Naive thymus-derived CD8-positive, alpha-beta T cell (primary cell): Measurements from ENCODE around the gene EXOSC7. TPM values are rescaled to one million over a fixed set of nuclear protein-coding genes. Genes with fewer than 3 reads are reported as not detected.
"Not testable (repeated sequence)": the region's sequence is repeated elsewhere in the genome, so short reads cannot be mapped to it uniquely, and the experiment has no call there.

Experiments used
- ATAC-seq, 2 donors: fragments of 150-1000 bp; cut with Tn5 transposase in 1 of 2; sonication (Bioruptor Pico), chemical (Tn5 transposase) in 1 of 2; 1 replicate in 1 of 2; 2 replicates in 1 of 2; pipeline ENCODE4 v1.10.0; 2021; ENCODE audit warnings: mild to moderate bottlenecking in 2 of 2, moderate library complexity in 2 of 2
- POLR2A ChIA-PET: fragments of 350-600 bp; sonication (Branson Sonifier 250); formaldehyde crosslinking; loops from one replicate; lab custom pipeline; 2021; ENCODE audit warnings: antibody characterized with exemption; lab: Charles Lee
- DNase-seq, 10 donors: peaks; one replicate each; pipeline versions ENCODE4 v3.0.0 to v3.0.0-alpha.2; 2020 to 2022
- H3K27ac Mint-ChIP-seq, 10 donors: one replicate each; pipeline ENCODE4 v1.8.0; 2020 to 2022; ENCODE audit warnings: mild to moderate bottlenecking in 10 of 10, mixed read lengths in 10 of 10, moderate library complexity in 4 of 10, inconsistent platforms in 1 of 10
- H3K27me3 Mint-ChIP-seq, 5 donors: one replicate each; pipeline ENCODE4 v1.8.0; 2021 to 2022; ENCODE audit warnings: mixed read lengths in 5 of 5
- H3K36me3 Mint-ChIP-seq, 3 donors: one replicate each; pipeline ENCODE4 v1.8.0; 2020 to 2022; ENCODE audit warnings: mixed read lengths in 3 of 3, mild to moderate bottlenecking in 2 of 3, inconsistent platforms in 1 of 3
- H3K4me1 Mint-ChIP-seq, 4 donors: one replicate each; pipeline ENCODE4 v1.8.0; 2021 to 2022; ENCODE audit warnings: mixed read lengths in 4 of 4
- H3K4me3 Mint-ChIP-seq, 10 donors: one replicate each; pipeline ENCODE4 v1.8.0; 2020 to 2022; ENCODE audit warnings: mild to moderate bottlenecking in 10 of 10, mixed read lengths in 10 of 10, moderate library complexity in 6 of 10, inconsistent platforms in 1 of 10
- H3K9me3 Mint-ChIP-seq, 9 donors: one replicate each; pipeline ENCODE4 v1.8.0; 2020 to 2022; ENCODE audit warnings: mixed read lengths in 9 of 9, mild to moderate bottlenecking in 3 of 9, inconsistent platforms in 1 of 9, moderate library complexity in 1 of 9
- polyA plus RNA-seq, 3 donors: library from polyadenylated mRNA; unstranded; fragments of 300-500 nt; fragmentation: Illumina TruSeq; gene quantifications; one replicate each; pipeline ENCODE4 v1.2.3, GENCODE V29; 2021
- total RNA-seq, 8 experiments: library from RNA in 2 of 8; stranded (reverse) in 2 of 8; gene quantifications; one replicate each; pipeline ENCODE4 v1.2.3 and lab custom pipeline; 2021 to 2026

The EXOSC7 gene
- total and polyA plus RNA-seq, 5 experiments from 2014 or later = 46.0 to 55.5 (median 49.1) TPM

GRCh38 chr3:44986330-44986729, 10.3 kb downstream of the EXOSC7 start:
- not testable (repeated sequence) for H3K9me3 Mint-ChIP-seq, ATAC-seq, H3K27me3 Mint-ChIP-seq, H3K27ac Mint-ChIP-seq, H3K4me3 Mint-ChIP-seq, DNase-seq
- POLR2A ChIA-PET = interaction anchor here (2.5 kb wide), 1 partner anchor 10 kb away, joined by 8 read pairs; the partner anchor contains the start of genes EXOSC7 and ZDHHC3
- peaks cover 0 to 29% (median 8%) of the 10 kb centered on the region in 3 donors for H3K36me3 Mint-ChIP-seq
- peaks cover 29 to 87% (median 81%) of the 10 kb centered on the region in 4 donors for H3K4me1 Mint-ChIP-seq

GRCh38 chr3:44987332-44987731, 11.3 kb downstream of the EXOSC7 start:
- H3K4me3 Mint-ChIP-seq = no peak overlapping the region
- H3K36me3 Mint-ChIP-seq = peaks cover 0 to 35% (median 8%) of the 10 kb centered on the region in 3 donors
- no peak for DNase-seq
- no peak overlapping the region for H3K27ac Mint-ChIP-seq
- POLR2A ChIA-PET = interaction anchor here (0.6 kb wide), 1 partner anchor 13 kb away, joined by 5 read pairs; no protein-coding TSS in a partner anchor
- no peaks in the 10 kb centered on the region for H3K27me3 Mint-ChIP-seq
- peaks cover 30 to 87% (median 80%) of the 10 kb centered on the region in 4 donors for H3K4me1 Mint-ChIP-seq
- ATAC-seq = no peak
- no peaks in the 10 kb centered on the region for H3K9me3 Mint-ChIP-seq

GRCh38 chr3:44988073-44988472, 12.0 kb downstream of the EXOSC7 start:
- peaks cover 0 to 36% (median 8%) of the 10 kb centered on the region in 3 donors for H3K36me3 Mint-ChIP-seq
- no peaks in the 10 kb centered on the region for H3K9me3 Mint-ChIP-seq
- DNase-seq (no peak), ATAC-seq (peak; percentile 37 to 42)
- H3K27ac Mint-ChIP-seq = no peak overlapping the region
- peaks cover 31 to 87% (median 80%) of the 10 kb centered on the region in 4 donors for H3K4me1 Mint-ChIP-seq
- H3K27me3 Mint-ChIP-seq = no peaks in the 10 kb centered on the region
- H3K4me3 Mint-ChIP-seq = no peak overlapping the region
- POLR2A ChIA-PET = no interaction called here

- DNase-seq (no peak), ATAC-seq (no peak)
- Mint-ChIP-seq H3K4me3 (no peak overlapping the region), H3K36me3 (peaks cover 0 to 44% (median 8%) of the 10 kb centered on the region in 3 donors), H3K9me3 (no peaks in the 10 kb centered on the region), H3K27ac (peak overlapping the region in 1 of 10 donors; percentile 15), H3K27me3 (no peaks in the 10 kb centered on the region), H3K4me1 (peaks cover 34 to 84% (median 74%) of the 10 kb centered on the region in 4 donors)
- POLR2A ChIA-PET = interaction anchor here (0.7 kb wide), 1 partner anchor 13 kb away, joined by 3 read pairs; the partner anchor contains the start of gene EXOSC7
Measured at GRCh38 chr3:44989141-44989540, 13.1 kb downstream of the EXOSC7 start.

GRCh38 chr3:44989636-44990373, 13.8 kb downstream of the EXOSC7 start:
- POLR2A ChIA-PET = interaction anchor here (0.6 kb wide), 1 partner anchor 14 kb away, joined by 4 read pairs; the partner anchor contains the start of genes EXOSC7 and ZDHHC3
- Mint-ChIP-seq H3K36me3 (peaks cover 0 to 50% (median 8%) of the 10 kb centered on the region in 3 donors), H3K27me3 (no peaks in the 10 kb centered on the region), H3K27ac (no peak overlapping the region), H3K9me3 (no peaks in the 10 kb centered on the region), H3K4me1 (peaks cover 36 to 83% (median 69%) of the 10 kb centered on the region in 4 donors), H3K4me3 (no peak overlapping the region)
- no peak for ATAC-seq
- DNase-seq = no peak

- peak overlapping the region in 5 of 10 donors; percentile 5 to 67 (median 63) for H3K4me3 Mint-ChIP-seq
- H3K36me3 Mint-ChIP-seq = peaks cover 0 to 58% (median 8%) of the 10 kb centered on the region in 3 donors
- peak in 2 of 10 donors; percentile 22 to 49 for DNase-seq
- H3K27ac Mint-ChIP-seq = peak overlapping the region in 7 of 10 donors; percentile 7 to 79 (median 46)
- no peaks in the 10 kb centered on the region for H3K27me3 Mint-ChIP-seq
- POLR2A ChIA-PET = interaction anchor here (2.2 kb wide), 1 partner anchor 15 kb away, joined by 5 read pairs; the partner anchor contains the start of genes EXOSC7 and ZDHHC3
- no peaks in the 10 kb centered on the region for H3K9me3 Mint-ChIP-seq
- peak; percentile 65 to 85 for ATAC-seq
- peaks cover 31 to 85% (median 65%) of the 10 kb centered on the region in 4 donors for H3K4me1 Mint-ChIP-seq
Measured at GRCh38 chr3:44991326-44991725, 15.3 kb downstream of the EXOSC7 start.

GRCh38 chr3:44992555-44993470, 16.8 kb downstream of the EXOSC7 start:
- DNase-seq = peak in 1 of 10 donors; percentile 13
- peaks cover 28 to 77% (median 61%) of the 10 kb centered on the region in 4 donors for H3K4me1 Mint-ChIP-seq
- peak; percentile 35 to 57 for ATAC-seq
- peak overlapping the region in 5 of 10 donors; percentile 32 to 57 (median 41) for H3K27ac Mint-ChIP-seq
- no peaks in the 10 kb centered on the region for H3K27me3 Mint-ChIP-seq
- POLR2A ChIA-PET = interaction anchor here (2.2 kb wide), 1 partner anchor 16 kb away, joined by 5 read pairs; the partner anchor contains the start of genes EXOSC7 and ZDHHC3
- H3K9me3 Mint-ChIP-seq = no peaks in the 10 kb centered on the region
- H3K4me3 Mint-ChIP-seq = no peak overlapping the region
- H3K36me3 Mint-ChIP-seq = peaks cover 0 to 73% (median 9%) of the 10 kb centered on the region in 3 donors

- ATAC-seq = no peak
- Mint-ChIP-seq H3K4me3 (no peak overlapping the region), H3K27me3 (no peaks in the 10 kb centered on the region), H3K4me1 (peaks cover 28 to 69% (median 55%) of the 10 kb centered on the region in 4 donors), H3K27ac (peak overlapping the region in 4 of 10 donors; percentile 17 to 57 (median 40)), H3K36me3 (peaks cover 0 to 80% (median 9%) of the 10 kb centered on the region in 3 donors), H3K9me3 (no peaks in the 10 kb centered on the region)
- DNase-seq = no peak
- POLR2A ChIA-PET = interaction anchor here (0.7 to 2.2 kb wide), 2 partner anchors 17 to 472 kb away, joined by 3 to 5 read pairs; partner anchors contain the start of genes EXOSC7 and ZDHHC3
Measured at GRCh38 chr3:44993471-44994205, 17.6 kb downstream of the EXOSC7 start.

GRCh38 chr3:44995142-44995770, 19.2 kb downstream of the EXOSC7 start:
- Mint-ChIP-seq H3K27me3 (no peaks in the 10 kb centered on the region), H3K27ac (peak overlapping the region in 3 of 10 donors; percentile 53 to 65 (median 63)), H3K4me1 (peaks cover 18 to 54% (median 42%) of the 10 kb centered on the region in 4 donors), H3K9me3 (no peaks in the 10 kb centered on the region), H3K4me3 (no peak overlapping the region), H3K36me3 (peaks cover 0 to 84% (median 9%) of the 10 kb centered on the region in 3 donors)
- ATAC-seq (no peak), DNase-seq (no peak)
- POLR2A ChIA-PET = interaction anchor here (0.8 to 1.8 kb wide), 3 partner anchors 11 to 19 kb away, joined by 3 to 6 read pairs (median 5); partner anchors contain the start of genes EXOSC7 and ZDHHC3

- ATAC-seq = no peak
- peak overlapping the region in 6 of 10 donors; percentile 5 to 56 (median 52) for H3K27ac Mint-ChIP-seq
- H3K27me3 Mint-ChIP-seq = no peaks in the 10 kb centered on the region
- DNase-seq = no peak
- H3K36me3 Mint-ChIP-seq = peaks cover 0 to 81% (median 9%) of the 10 kb centered on the region in 3 donors
- POLR2A ChIA-PET = interaction anchor here (1.8 kb wide), 1 partner anchor 20 kb away, joined by 6 read pairs; the partner anchor contains the start of genes EXOSC7 and ZDHHC3
- H3K4me1 Mint-ChIP-seq = peaks cover 10 to 41% (median 29%) of the 10 kb centered on the region in 4 donors
- no peak overlapping the region for H3K4me3 Mint-ChIP-seq
- H3K9me3 Mint-ChIP-seq = no peaks in the 10 kb centered on the region
Measured at GRCh38 chr3:44996556-44996969, 20.5 kb downstream of the EXOSC7 start.

- Mint-ChIP-seq H3K4me1 (peaks cover 5 to 32% (median 17%) of the 10 kb centered on the region in 4 donors), H3K4me3 (no peak overlapping the region), H3K9me3 (peaks cover 0 to 3% (median 0%) of the 10 kb centered on the region in 9 donors), H3K27ac (peak overlapping the region in 2 of 10 donors; percentile 11 to 46), H3K27me3 (no peaks in the 10 kb centered on the region), H3K36me3 (peaks cover 3 to 81% (median 18%) of the 10 kb centered on the region in 3 donors)
- ATAC-seq (no peak), DNase-seq (no peak)
- POLR2A ChIA-PET = interaction anchor here (0.7 to 1.2 kb wide), 3 partner anchors 21 to 35 kb away, joined by 3 to 5 read pairs (median 4); no protein-coding TSS in a partner anchor
Measured at GRCh38 chr3:44999782-45000181, 23.7 kb downstream of the EXOSC7 start.
